COR-L47 (cell line): ENCODE measurements around the gene SSX4.
"Not testable (repeated sequence)": the region's sequence is repeated elsewhere in the genome, so short reads cannot be mapped to it uniquely, and the experiment has no call there.

Source experiments
- DNase-seq: peaks from one replicate; lab custom pipeline; 2025; lab: John Stamatoyannopoulos, UW

Gene SSX4

DNA sequence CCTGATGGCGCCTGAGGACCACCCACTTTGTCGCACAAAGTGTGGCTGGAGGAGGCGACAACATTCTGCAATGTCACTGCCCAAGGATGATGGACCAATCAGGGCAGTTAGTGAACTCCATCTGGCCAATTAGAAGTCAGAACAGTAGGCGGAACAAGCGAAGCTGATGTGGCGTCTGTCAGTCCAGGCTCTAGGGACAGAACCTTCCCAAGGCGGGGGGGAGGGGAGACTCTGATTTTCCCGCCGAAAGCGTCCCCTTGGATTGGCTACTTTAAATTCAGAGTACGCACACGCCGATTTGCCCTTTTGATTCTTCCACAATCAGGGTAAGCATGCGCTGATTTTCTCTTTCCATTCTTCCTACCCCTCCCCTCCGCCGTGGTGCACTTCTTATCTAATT is at the start of gene SSX4:
Gene SSX4, plus strand, starts transcription at position 301 of the 400 bp plus-strand sequence. CDS start 515 bp downstream, outside the sequence.
- DNase-seq: not testable (repeated sequence)

- not testable (repeated sequence) for DNase-seq
Measured at GRCh38 chrX:48346059-48346458, 37.3 kb upstream of the SSX4 start.

GRCh38 chrX:48356315-48357094 is 26.8 kb upstream of the SSX4 start, which contains the start of gene SSX3:
Gene SSX3, minus strand, starts transcription at chrX:48356703. Its CDS starts 1,454 bp downstream, at chrX:48355249.
- not testable (repeated sequence) for DNase-seq

GRCh38 chrX:48357681-48358080 is 25.7 kb upstream of the SSX4 start:
- no peak for DNase-seq

- not testable (repeated sequence) for DNase-seq
Measured at GRCh38 chrX:48359281-48359680, 24.1 kb upstream of the SSX4 start.

GRCh38 chrX:48367717-48368408 is 15.5 kb upstream of the SSX4 start:
- not testable (repeated sequence) for DNase-seq

DNA sequence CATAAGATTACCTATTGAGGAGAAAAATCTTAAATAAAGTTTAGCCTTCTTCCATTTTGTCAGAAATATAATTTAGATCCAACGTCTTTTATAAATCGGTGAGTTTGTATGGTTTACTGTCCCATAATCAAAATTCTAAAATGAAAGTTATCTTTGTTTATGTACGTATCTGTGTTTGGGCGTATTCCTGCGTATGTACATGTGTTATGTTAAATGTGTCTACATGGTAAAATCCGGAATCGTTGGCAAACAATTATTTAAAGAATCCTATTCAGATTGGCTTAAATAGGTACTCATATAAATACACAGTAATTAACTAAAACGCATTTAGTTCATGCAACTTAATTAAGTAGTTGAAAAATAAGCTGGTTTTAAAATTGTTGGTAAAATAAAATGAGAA is 12.9 kb upstream of the SSX4 start:
- DNase-seq: not testable (repeated sequence)

DNA sequence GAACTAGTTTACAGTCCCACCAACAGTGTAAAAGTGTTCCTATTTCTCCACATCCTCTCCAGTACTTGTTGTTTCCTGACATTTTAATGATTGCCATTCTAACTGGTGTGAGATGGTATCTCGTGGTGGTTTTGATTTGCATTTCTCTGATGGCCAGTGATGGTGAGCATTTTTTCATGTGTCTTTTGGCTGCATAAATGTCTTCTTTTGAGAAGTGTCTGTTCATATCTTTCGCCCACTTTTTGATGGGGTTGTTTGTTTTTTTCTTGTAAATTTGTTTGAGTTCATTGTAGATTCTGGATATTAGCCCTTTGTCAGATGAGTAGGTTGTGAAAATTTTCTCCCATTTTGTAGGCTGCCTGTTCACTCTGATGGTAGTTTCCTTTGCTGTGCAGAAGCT is 13.6 kb downstream of the SSX4 start:
- DNase-seq: not testable (repeated sequence)

DNA sequence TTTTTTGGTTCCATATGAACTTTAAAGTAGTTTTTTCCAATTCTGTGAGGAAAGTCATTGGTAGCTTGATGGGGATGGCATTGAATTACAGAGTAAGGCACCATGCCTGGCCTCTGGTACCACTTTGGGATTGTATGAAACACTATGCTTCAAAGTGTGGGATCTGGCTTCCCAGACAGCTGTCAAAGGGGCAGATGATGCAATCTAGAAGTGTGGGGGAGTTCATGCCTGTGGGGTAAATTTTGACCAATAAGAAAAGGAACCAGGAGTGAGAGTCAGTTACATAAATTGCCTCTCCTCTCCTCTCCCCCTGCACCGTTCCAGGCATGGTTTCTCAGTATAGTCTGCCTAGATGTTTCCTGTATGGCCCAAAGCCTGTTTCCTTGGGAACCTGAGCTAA is 14.5 kb downstream of the SSX4 start:
- not testable (repeated sequence) for DNase-seq

DNA sequence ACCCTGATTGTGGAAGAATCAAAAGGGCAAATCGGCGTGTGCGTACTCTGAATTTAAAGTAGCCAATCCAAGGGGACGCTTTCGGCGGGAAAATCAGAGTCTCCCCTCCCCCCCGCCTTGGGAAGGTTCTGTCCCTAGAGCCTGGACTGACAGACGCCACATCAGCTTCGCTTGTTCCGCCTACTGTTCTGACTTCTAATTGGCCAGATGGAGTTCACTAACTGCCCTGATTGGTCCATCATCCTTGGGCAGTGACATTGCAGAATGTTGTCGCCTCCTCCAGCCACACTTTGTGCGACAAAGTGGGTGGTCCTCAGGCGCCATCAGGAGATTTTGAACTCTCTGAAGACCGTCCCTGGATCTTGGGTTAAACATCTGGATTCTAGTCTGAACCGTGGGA is 28.5 kb downstream of the SSX4 start, which contains the start of gene SSX4B:
Gene SSX4B, minus strand, starts transcription at position 101 of the 400 bp plus-strand sequence. CDS start 588 bp downstream, outside the sequence.
- DNase-seq: not testable (repeated sequence)

DNA sequence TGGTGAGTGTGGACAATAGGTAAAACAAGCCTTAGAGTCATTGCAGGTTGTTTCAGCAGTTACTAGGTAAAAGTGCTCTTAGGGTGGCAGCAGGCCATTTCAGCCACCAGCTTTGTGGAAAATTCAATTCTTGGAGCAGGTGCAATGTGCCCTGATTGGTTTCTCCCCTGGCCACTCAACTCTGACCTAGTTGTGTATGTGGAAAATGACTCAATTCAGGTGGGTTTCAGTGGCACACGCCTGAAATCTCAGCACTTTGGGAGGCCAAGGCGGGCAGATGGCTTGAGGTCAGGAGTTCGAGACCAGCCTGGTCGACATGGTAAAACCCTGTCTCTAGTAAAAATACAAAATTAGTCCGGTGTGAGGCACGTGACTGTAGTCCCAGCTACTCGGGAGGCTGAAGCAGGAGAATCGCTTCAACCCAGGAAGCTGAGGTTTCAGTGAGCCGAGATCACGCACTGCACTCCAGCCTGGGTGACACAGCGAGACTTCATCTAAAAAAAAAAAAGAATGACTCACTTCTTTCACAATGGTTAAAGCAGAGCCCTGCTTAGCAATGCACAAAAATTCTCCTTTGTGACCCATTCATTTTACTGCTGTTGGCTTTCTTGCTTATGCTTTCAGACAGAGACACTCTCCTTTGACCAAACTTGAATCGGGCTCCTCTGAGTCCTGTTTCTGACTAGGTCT is 43.8 kb downstream of the SSX4 start:
- not testable (repeated sequence) for DNase-seq

GRCh38 chrX:48429606-48430005 is 46.3 kb downstream of the SSX4 start:
- not testable (repeated sequence) for DNase-seq

GRCh38 chrX:48430166-48430565 is 46.8 kb downstream of the SSX4 start:
- not testable (repeated sequence) for DNase-seq

GRCh38 chrX:48433713-48434112 is 50.4 kb downstream of the SSX4 start:
- DNase-seq: not testable (repeated sequence)
